NCI-H146 treated with DMSO at 0.1 percent for 48 hours (cell line): Measurements from ENCODE around the gene EXD3.

Experiments used
- DNase-seq: peaks from one replicate; lab custom pipeline; 2025; ENCODE audit not compliant: unreplicated experiment; lab: John Stamatoyannopoulos, UW

EXD3 gene

GRCh38 chr9:137432687-137433348 lies 9.9 kb upstream of the EXD3 start:
- no peak for DNase-seq

GRCh38 chr9:137431416-137431931 lies 8.5 kb upstream of the EXD3 start:
- no peak for DNase-seq

- DNase-seq: no peak
Observed at GRCh38 chr9:137430723-137431415, 7.9 kb upstream of the EXD3 start.

- peak; percentile 39 for DNase-seq
Observed at GRCh38 chr9:137429974-137430722, 7.2 kb upstream of the EXD3 start.

GRCh38 chr9:137429546-137429890 lies 6.6 kb upstream of the EXD3 start:
- DNase-seq: no peak

GRCh38 chr9:137428841-137429545 lies 6.0 kb upstream of the EXD3 start:
- DNase-seq: no peak

- DNase-seq: no peak
Observed at GRCh38 chr9:137428311-137428630, 5.3 kb upstream of the EXD3 start.

GRCh38 chr9:137427454-137428310 lies 4.7 kb upstream of the EXD3 start:
- DNase-seq: no peak

GRCh38 chr9:137426018-137426681 lies 3.2 kb upstream of the EXD3 start:
- DNase-seq: no peak

- no peak for DNase-seq
Observed at GRCh38 chr9:137423514-137424291, 741 bp upstream of the EXD3 start.

- no peak for DNase-seq
Observed at GRCh38 chr9:137421838-137422603, 941 bp downstream of the EXD3 start.

GRCh38 chr9:137417161-137418021 lies 5.6 kb downstream of the EXD3 start:
- no peak for DNase-seq

- no peak for DNase-seq
Observed at GRCh38 chr9:137416563-137417151, 6.3 kb downstream of the EXD3 start.

- no peak for DNase-seq
Observed at GRCh38 chr9:137416006-137416562, 6.9 kb downstream of the EXD3 start.

- DNase-seq: no peak
Observed at GRCh38 chr9:137415451-137415850, 7.5 kb downstream of the EXD3 start.

- DNase-seq: no peak
Observed at GRCh38 chr9:137412431-137412830, 10.5 kb downstream of the EXD3 start.
